Lower leg skin (tissue), 3 donors: ENCODE results near the gene FNIP2.

ENCODE experiments used
- CTCF ChIP-seq, 3 donors: fragments of 450-650 bp; IDR thresholded peaks; one replicate each; pipeline ENCODE4 v1.5.1; 2016; ENCODE audit warnings: antibody characterized with exemption in 3 of 3, mild to moderate bottlenecking in 3 of 3, moderate library complexity in 2 of 3
- POLR2A ChIP-seq, 2 donors: fragments of 450-650 bp; IDR thresholded peaks; one replicate each; pipeline ENCODE4 v1.6.1; 2016 to 2017; ENCODE audit warnings: antibody characterized with exemption in 2 of 2, mild to moderate bottlenecking in 1 of 2, moderate library complexity in 1 of 2

GRCh38 chr4:158913766-158914165, 144.9 kb downstream of the FNIP2 start:
- TF ChIP-seq CTCF (IDR thresholded peaks at IDR 0.05) (no peak), POLR2A (IDR thresholded peaks at IDR 0.05) (no peak)
